WTC11 (cell line): ENCODE measurements around the gene ZNF416. TPM values are rescaled to one million over a fixed set of nuclear protein-coding genes. Genes with fewer than 3 reads are reported as not detected.

Experiments
- ATAC-seq: fragments of 200-7000 bp; cut with Tn5 transposase; 2 replicates; pipeline ENCODE4 v1.10.0; 2021; ENCODE audit warnings: mild to moderate bottlenecking, moderate library complexity
- CTCF ChIA-PET: fragments of 300-600 bp; sonication (Branson Sonifier 250); formaldehyde crosslinking; loops from one replicate; lab custom pipeline; 2021; ENCODE audit warnings: antibody characterized with exemption; lab: Charles Lee
- POLR2A ChIA-PET: fragments of 350-600 bp; sonication (Branson Sonifier 250); formaldehyde crosslinking; loops from one replicate; lab custom pipeline; 2021; ENCODE audit warnings: antibody characterized with exemption; lab: Charles Lee
- DNase-seq: peaks from one replicate; pipeline ENCODE4 v3.0.0; 2021; ENCODE audit warnings: low spot score
- H3K27ac Mint-ChIP-seq: 2 replicates; pipeline ENCODE4 v1.8.0; 2021; ENCODE audit warnings: mixed read lengths
- H3K27me3 Mint-ChIP-seq: 2 replicates; pipeline ENCODE4 v1.8.0; 2021; ENCODE audit warnings: low read depth, mild to moderate bottlenecking, moderate library complexity, mixed read lengths
- H3K36me3 Mint-ChIP-seq: 2 replicates; pipeline ENCODE4 v1.8.0; 2021; ENCODE audit warnings: mixed read lengths
- H3K4me1 Mint-ChIP-seq: 2 replicates; pipeline ENCODE4 v1.8.0; 2022; ENCODE audit warnings: mixed read lengths
- H3K4me3 Mint-ChIP-seq: 2 replicates; pipeline ENCODE4 v1.8.0; 2021; ENCODE audit warnings: mild to moderate bottlenecking, moderate library complexity, mixed read lengths
- H3K9me3 Mint-ChIP-seq: 2 replicates; pipeline ENCODE4 v1.8.0; 2021; ENCODE audit warnings: mixed read lengths
- ARID4B ChIP-seq: sonication (generic); formaldehyde crosslinking; IDR thresholded peaks from 2 replicates; pipeline ENCODE4 v1.8.0; 2023; ENCODE audit warnings: missing genetic modification reagents, mild to moderate bottlenecking, borderline replicate concordance
- CREM ChIP-seq: sonication (generic); formaldehyde crosslinking; IDR thresholded peaks from 2 replicates; pipeline ENCODE4 v1.8.1; 2022; ENCODE audit warnings: mild to moderate bottlenecking, missing genetic modification reagents, moderate library complexity
- E2F5 ChIP-seq: sonication (generic); formaldehyde crosslinking; IDR thresholded peaks from 2 replicates; pipeline ENCODE4 v1.8.1; 2022; ENCODE audit warnings: mild to moderate bottlenecking, moderate library complexity, missing genetic modification reagents
- ETV6 ChIP-seq: sonication (generic); formaldehyde crosslinking; IDR thresholded peaks from 2 replicates; pipeline ENCODE4 v1.8.1; 2022; ENCODE audit warnings: mild to moderate bottlenecking, missing genetic modification reagents
- GABPB1 ChIP-seq: sonication (generic); formaldehyde crosslinking; IDR thresholded peaks from 2 replicates; pipeline ENCODE4 v1.8.1; 2023; ENCODE audit warnings: mild to moderate bottlenecking, missing genetic modification reagents
- IRF2 ChIP-seq: sonication (generic); formaldehyde crosslinking; IDR thresholded peaks from 2 replicates; pipeline ENCODE4 v1.8.0; 2022; ENCODE audit warnings: low read depth, missing genetic modification reagents, borderline replicate concordance
- MYBL2 ChIP-seq: sonication (generic); formaldehyde crosslinking; IDR thresholded peaks from 2 replicates; pipeline ENCODE4 v1.8.1; 2023; ENCODE audit warnings: mild to moderate bottlenecking, moderate library complexity, missing genetic modification reagents
- NFE2L1 ChIP-seq: sonication (generic); formaldehyde crosslinking; IDR thresholded peaks from 2 replicates; pipeline ENCODE4 v1.8.1; 2023; ENCODE audit warnings: missing genetic modification reagents
- NFYB ChIP-seq: sonication (generic); formaldehyde crosslinking; conservative IDR thresholded peaks from 2 replicates; pipeline ENCODE4 v1.8.0; 2022; ENCODE audit warnings: low read depth, missing genetic modification reagents
- NR2C2 ChIP-seq: sonication (generic); formaldehyde crosslinking; IDR thresholded peaks from 2 replicates; pipeline ENCODE4 v1.8.0; 2022; ENCODE audit warnings: mild to moderate bottlenecking, missing genetic modification reagents
- SP1 ChIP-seq: sonication (generic); formaldehyde crosslinking; conservative IDR thresholded peaks from 2 replicates; pipeline ENCODE4 v1.8.1; 2022; ENCODE audit warnings: missing genetic modification reagents
- TEAD1 ChIP-seq: sonication (generic); formaldehyde crosslinking; IDR thresholded peaks from 2 replicates; pipeline ENCODE4 v1.8.0; 2022; ENCODE audit warnings: mild to moderate bottlenecking, missing genetic modification reagents
- total RNA-seq: library from RNA; stranded (reverse); gene quantifications from 3 replicates; pipeline ENCODE4 v1.2.3, GENCODE V29; 2021
- TF ChIP-seq, protein P1 (sequence below): sonication (generic); formaldehyde crosslinking; conservative IDR thresholded peaks from 2 replicates; pipeline ENCODE4 v1.8.1; 2023; ENCODE audit warnings: mild to moderate bottlenecking, low read depth, missing genetic modification reagents, moderate library complexity
- TF ChIP-seq, protein P2 (sequence below): sonication (generic); formaldehyde crosslinking; IDR thresholded peaks from 2 replicates; pipeline ENCODE4 v1.8.0; 2022; ENCODE audit warnings: mild to moderate bottlenecking, missing genetic modification reagents
- TF ChIP-seq, protein P3 (sequence below): sonication (generic); formaldehyde crosslinking; IDR thresholded peaks from 2 replicates; pipeline ENCODE4 v1.8.0; 2022; ENCODE audit warnings: mild to moderate bottlenecking, missing genetic modification reagents

Gene ZNF416
- total RNA-seq, 1 experiment from 2014 or later = 10.0 TPM

GRCh38 chr19:57599761-57600383, 21.2 kb upstream of the ZNF416 start, which contains the start of gene ZNF530:
Gene ZNF530 (plus strand): TSS chr19:57599885. CDS start chr19:57604346, 4,461 bp downstream.
- Mint-ChIP-seq H3K27me3 (peaks cover 7% of the 10 kb centered on the region), H3K36me3 (peaks cover 11% of the 10 kb centered on the region), H3K4me3 (peak within 1 kb of the TSS; percentile 81), H3K4me1 (peaks cover 9% of the 10 kb centered on the region), H3K27ac (no peak within 1 kb of the TSS), H3K9me3 (peaks cover 11% of the 10 kb centered on the region)
- CTCF ChIA-PET = interaction anchor here (1.0 to 1.4 kb wide), 4 partner anchors 14 to 82 kb away, joined by 3 to 4 read pairs (median 4); partner anchors contain the start of genes ZNF134 and ZNF551
- peak; percentile 91 for DNase-seq
- TF ChIP-seq ARID4B (CRISPR knock-in tag) (peak; percentile 76; the same call in 1 of the 2 replicates), SP1 (peak; percentile 75), NR2C2 (CRISPR knock-in tag) (no peak; the same call in 1 of the 2 replicates), IRF2 (CRISPR knock-in tag) (no peak), NFYB (CRISPR knock-in tag) (peak; percentile 87), CREM (peak; percentile 56; the same call in 1 of the 2 replicates), TEAD1 (CRISPR knock-in tag) (0 out of 2 replicates have a peak, but pooled peaks have one; percentile 21), ETV6 (CRISPR knock-in tag) (0 out of 2 replicates have a peak, but pooled peaks have one; percentile 62), GABPB1 (CRISPR knock-in tag) (peak; percentile 72), E2F5 (CRISPR knock-in tag) (peak; percentile 72; the same call in 1 of the 2 replicates), NFE2L1 (CRISPR knock-in tag) (peak; percentile 28; the same call in 1 of the 2 replicates), MYBL2 (CRISPR knock-in tag) (0 out of 2 replicates have a peak, but pooled peaks have one; percentile 19)
- TF ChIP-seq, protein P1, sequence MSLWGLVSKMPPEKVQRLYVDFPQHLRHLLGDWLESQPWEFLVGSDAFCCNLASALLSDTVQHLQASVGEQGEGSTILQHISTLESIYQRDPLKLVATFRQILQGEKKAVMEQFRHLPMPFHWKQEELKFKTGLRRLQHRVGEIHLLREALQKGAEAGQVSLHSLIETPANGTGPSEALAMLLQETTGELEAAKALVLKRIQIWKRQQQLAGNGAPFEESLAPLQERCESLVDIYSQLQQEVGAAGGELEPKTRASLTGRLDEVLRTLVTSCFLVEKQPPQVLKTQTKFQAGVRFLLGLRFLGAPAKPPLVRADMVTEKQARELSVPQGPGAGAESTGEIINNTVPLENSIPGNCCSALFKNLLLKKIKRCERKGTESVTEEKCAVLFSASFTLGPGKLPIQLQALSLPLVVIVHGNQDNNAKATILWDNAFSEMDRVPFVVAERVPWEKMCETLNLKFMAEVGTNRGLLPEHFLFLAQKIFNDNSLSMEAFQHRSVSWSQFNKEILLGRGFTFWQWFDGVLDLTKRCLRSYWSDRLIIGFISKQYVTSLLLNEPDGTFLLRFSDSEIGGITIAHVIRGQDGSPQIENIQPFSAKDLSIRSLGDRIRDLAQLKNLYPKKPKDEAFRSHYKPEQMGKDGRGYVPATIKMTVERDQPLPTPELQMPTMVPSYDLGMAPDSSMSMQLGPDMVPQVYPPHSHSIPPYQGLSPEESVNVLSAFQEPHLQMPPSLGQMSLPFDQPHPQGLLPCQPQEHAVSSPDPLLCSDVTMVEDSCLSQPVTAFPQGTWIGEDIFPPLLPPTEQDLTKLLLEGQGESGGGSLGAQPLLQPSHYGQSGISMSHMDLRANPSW (CRISPR knock-in tag) = no peak
- TF ChIP-seq, protein P2, sequence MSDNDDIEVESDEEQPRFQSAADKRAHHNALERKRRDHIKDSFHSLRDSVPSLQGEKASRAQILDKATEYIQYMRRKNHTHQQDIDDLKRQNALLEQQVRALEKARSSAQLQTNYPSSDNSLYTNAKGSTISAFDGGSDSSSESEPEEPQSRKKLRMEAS (CRISPR knock-in tag) = no peak
- TF ChIP-seq, protein P3, sequence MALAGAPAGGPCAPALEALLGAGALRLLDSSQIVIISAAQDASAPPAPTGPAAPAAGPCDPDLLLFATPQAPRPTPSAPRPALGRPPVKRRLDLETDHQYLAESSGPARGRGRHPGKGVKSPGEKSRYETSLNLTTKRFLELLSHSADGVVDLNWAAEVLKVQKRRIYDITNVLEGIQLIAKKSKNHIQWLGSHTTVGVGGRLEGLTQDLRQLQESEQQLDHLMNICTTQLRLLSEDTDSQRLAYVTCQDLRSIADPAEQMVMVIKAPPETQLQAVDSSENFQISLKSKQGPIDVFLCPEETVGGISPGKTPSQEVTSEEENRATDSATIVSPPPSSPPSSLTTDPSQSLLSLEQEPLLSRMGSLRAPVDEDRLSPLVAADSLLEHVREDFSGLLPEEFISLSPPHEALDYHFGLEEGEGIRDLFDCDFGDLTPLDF (CRISPR knock-in tag) = peak; percentile 21; the same call in 1 of the 2 replicates
- peak; percentile 100 for ATAC-seq
- POLR2A ChIA-PET = interaction anchor here (1.2 kb wide), 1 partner anchor 17 kb away, joined by 3 read pairs; no protein-coding TSS in a partner anchor
